ENCODE data around the gene CCDC148.

- TF ChIP-seq YY1 (IDR thresholded peaks at IDR 0.05; ENCODE audit: insufficient read depth, insufficient read length), result no peak
- TF ChIP-seq ZNF274 (IDR thresholded peaks at IDR 0.05; ENCODE audit: low read depth, low read length), result no peak
- no peak for TF ChIP-seq SUZ12 (IDR thresholded peaks at IDR 0.05; ENCODE audit: extremely low read depth, insufficient read depth, insufficient read length)
Measured at GRCh38 chr2:158321264-158321663, 135.3 kb downstream of the CCDC148 start.
